GM06990 (cell line): ENCODE results near the gene DNAH3.
"Not testable (repeated sequence)": the region's sequence is repeated elsewhere in the genome, so short reads cannot be mapped to it uniquely, and the experiment has no call there.

ENCODE experiments used
- DNase-seq: peaks from one replicate; pipeline ENCODE4 v3.0.0-alpha.2; 2011; ENCODE audit not compliant: insufficient read length; ENCODE audit errors: extremely low read depth
- H3K27me3 ChIP-seq: replicated peaks from 2 replicates; pipeline ENCODE4 v1.6.0; 2011; ENCODE audit warnings: low read length; ENCODE audit not compliant: control insufficient read depth, insufficient read depth
- H3K36me3 ChIP-seq: 2 replicates; pipeline ENCODE4 v1.5.1; 2011; ENCODE audit warnings: low read length; ENCODE audit not compliant: control insufficient read depth, insufficient read depth
- H3K4me3 ChIP-seq: replicated peaks from 2 replicates; pipeline ENCODE4 v1.5.1; 2011; ENCODE audit warnings: low read depth, mild to moderate bottlenecking, control low read depth, low read length
- TF ChIP-seq, protein P1 (sequence below): IDR thresholded peaks from 2 replicates; pipeline ENCODE4 v1.5.1; 2011; ENCODE audit warnings: low read length, control low read depth, mild to moderate bottlenecking, inconsistent platforms; ENCODE audit not compliant: insufficient read depth, poor library complexity, severe bottlenecking

Gene DNAH3

DNA sequence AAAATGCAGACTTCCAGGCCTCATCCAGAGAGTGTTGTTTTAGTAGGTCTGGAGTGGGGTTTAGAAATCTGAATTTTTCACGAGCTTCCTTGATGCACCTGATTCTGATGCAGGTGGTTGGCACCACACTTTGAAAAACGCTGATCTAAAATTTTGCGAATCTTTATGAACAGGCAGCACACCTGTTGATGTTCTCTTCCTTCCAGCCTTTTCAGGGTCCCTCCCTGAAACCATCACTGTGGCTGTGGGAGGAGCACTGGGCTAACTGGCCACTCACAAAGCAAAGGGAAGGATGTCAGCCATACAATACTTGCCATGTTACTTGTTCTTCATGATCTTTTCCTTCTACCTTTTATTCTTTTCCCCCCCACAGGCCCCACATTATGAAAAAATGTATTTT lies 22.0 kb upstream of the DNAH3 start:
- no peak for DNase-seq
- H3K36me3 ChIP-seq: no peaks in the 10 kb centered on the region; the same call in none of the 2 replicates
- H3K4me3 ChIP-seq: no peak overlapping the region
- H3K27me3 ChIP-seq: no peaks in the 10 kb centered on the region
- TF ChIP-seq, protein P1, sequence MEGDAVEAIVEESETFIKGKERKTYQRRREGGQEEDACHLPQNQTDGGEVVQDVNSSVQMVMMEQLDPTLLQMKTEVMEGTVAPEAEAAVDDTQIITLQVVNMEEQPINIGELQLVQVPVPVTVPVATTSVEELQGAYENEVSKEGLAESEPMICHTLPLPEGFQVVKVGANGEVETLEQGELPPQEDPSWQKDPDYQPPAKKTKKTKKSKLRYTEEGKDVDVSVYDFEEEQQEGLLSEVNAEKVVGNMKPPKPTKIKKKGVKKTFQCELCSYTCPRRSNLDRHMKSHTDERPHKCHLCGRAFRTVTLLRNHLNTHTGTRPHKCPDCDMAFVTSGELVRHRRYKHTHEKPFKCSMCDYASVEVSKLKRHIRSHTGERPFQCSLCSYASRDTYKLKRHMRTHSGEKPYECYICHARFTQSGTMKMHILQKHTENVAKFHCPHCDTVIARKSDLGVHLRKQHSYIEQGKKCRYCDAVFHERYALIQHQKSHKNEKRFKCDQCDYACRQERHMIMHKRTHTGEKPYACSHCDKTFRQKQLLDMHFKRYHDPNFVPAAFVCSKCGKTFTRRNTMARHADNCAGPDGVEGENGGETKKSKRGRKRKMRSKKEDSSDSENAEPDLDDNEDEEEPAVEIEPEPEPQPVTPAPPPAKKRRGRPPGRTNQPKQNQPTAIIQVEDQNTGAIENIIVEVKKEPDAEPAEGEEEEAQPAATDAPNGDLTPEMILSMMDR: no peak

DNA sequence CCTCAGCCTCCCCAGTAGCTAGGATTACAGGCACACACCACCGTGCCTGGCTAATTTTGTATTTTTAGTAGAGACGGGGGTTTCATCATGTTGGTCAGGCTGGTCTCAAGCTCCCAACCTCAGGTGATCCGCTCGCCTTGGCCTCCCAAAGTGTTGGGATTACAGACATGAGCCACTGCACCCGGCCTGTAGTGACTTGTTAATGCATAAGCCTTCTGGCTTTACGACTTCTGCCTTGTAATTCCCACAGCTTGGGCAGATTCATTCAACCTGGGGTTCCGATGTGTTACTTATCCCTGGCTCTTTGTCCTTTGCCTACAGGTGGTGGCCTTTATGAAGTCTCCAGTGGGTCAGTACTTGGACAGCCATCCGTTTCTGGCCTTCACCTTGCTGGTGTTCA lies 19.5 kb upstream of the DNAH3 start:
- H3K27me3 ChIP-seq, H3K4me3 ChIP-seq, DNase-seq, H3K36me3 ChIP-seq: not testable (repeated sequence)

DNA sequence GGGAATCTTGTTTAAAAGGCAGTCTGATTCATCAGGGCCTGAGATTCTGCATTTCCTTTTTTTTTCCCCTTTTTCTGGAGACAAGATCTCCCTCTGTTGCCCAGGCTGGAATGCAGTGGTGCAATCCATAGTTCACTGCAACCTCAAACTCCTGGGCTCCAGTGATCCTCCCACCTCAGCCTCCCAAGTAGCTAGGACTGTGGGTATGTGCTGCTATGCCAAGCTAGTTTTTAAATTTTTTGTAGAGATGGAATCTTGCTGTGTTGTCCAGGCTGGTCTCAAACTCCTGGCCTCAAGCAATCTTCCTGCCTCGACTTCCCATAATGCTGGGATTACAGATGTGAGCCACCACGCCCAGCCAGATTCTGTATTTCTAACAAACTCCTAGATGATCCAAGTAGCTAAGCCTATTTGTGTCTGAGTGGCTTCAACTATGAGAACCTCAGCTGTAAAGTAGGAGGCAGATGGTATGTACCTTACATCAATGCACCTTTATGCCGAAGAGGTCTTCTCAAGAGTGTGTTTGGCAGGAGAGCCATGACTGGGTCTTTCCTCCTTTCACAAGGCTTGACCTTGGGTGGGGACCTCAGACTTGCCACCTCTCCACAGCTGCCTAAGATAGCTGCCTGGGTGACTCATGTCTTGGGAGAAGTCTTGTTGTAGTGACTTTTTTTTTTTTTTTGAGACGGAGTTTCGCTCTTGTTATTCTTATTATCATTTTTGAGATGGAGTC lies 18.8 kb upstream of the DNAH3 start:
- H3K27me3 ChIP-seq: no peaks in the 10 kb centered on the region
- no peak for DNase-seq

DNA sequence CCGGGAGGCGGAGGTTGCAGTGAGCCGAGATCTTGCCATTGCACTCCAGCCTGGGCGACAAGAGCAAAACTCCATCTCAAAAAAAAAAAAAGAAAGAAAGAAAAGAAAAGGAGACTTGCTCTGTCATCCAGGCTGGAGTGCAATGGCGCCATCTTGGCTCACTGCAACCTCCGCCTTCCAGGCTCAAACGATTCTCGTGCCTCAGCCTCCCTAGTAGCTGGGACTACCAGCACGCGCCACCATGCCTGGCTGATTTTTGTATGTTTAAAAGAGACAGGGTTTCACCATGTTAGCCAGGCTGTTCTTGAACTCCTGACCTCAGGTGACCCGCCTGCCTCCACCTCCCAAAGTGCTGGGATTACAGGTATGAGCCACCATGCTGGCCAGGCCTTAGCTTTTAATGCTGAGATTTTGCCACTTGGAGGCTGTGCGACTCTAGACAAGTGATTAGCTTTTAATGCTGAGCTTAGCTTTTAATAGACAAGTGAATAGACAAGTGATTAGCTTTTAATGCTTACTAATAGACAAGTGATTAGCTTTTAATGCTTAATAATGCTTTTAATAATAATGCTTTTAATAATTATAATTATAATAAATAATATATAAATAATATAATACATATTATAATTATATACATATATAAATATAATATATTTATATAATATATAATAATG lies 17.4 kb upstream of the DNAH3 start:
- H3K27me3 ChIP-seq: no peaks in the 10 kb centered on the region
- TF ChIP-seq, protein P1: no peak
- H3K36me3 ChIP-seq: peaks cover 6% of the 10 kb centered on the region
- DNase-seq: no peak
- H3K4me3 ChIP-seq: no peak overlapping the region

More for the DNA sequence above, 18.8 kb upstream of the DNAH3 start:
- Histone ChIP-seq H3K4me3 (no peak overlapping the region), H3K36me3 (peaks cover 4% of the 10 kb centered on the region)
- TF ChIP-seq, protein P1: no peak

DNA sequence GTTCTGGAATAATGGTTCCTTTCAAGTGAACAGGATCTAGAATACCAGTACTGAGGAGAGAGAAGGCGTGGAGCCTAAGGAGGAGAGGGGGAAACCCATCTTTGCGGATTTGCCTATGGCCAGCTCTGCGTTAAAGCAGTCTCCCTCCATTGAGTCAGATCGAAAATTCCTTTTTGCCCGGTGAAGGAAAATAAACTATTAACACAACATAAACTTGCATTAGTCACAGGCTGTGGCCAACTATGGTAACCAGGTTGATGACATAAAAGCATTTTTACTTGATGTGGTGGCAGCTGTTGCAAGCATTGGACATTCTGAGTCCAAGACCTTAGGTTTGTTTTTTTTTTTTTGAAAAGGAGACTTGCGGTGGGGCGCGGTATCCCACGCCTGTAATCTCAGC lies 16.7 kb upstream of the DNAH3 start:
- no peak overlapping the region for H3K4me3 ChIP-seq
- TF ChIP-seq, protein P1: no peak
- peaks cover 6% of the 10 kb centered on the region for H3K36me3 ChIP-seq
- H3K27me3 ChIP-seq: no peaks in the 10 kb centered on the region
- DNase-seq: no peak

DNA sequence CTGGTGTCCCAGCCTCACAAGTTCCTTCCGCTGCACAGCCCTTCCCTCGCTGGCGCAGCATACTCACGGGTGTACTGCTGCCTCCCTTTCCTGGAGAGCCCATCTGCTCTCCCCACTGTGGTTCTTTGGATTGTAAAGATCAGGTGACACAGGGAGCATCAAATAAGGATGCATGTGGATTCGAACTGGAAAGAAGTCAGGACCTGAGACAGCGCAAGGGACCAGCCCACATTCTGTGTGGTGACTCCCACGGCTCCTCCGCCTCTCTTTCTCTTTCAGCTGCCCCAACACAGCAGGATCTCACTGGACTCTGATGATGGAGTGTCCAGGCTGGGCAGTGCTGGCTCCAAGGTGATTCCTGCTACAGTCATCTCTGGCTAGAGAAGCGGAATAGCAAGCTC lies 15.9 kb upstream of the DNAH3 start:
- H3K27me3 ChIP-seq: no peaks in the 10 kb centered on the region
- no peak for DNase-seq
- TF ChIP-seq, protein P1: no peak
- peaks cover 6% of the 10 kb centered on the region for H3K36me3 ChIP-seq
- no peak overlapping the region for H3K4me3 ChIP-seq
